Cardiac muscle cell (in vitro differentiated cells and primary cell): ENCODE measurements around the gene GSG1. TPM values are rescaled to one million over a fixed set of nuclear protein-coding genes. Genes with fewer than 3 reads are reported as not detected.
A peak's percentile ranks its signal among the peaks of the same experiment; 100 is the strongest.

Experiments
- DNase-seq, 2 donors: peaks; one replicate each; pipeline versions ENCODE4 v3.0.0 to v3.0.0-alpha.2; 2010 to 2017; ENCODE audit warnings: low read depth in 1 of 2, low spot score in 1 of 2
- H3K27ac ChIP-seq: fragments of 200-600 bp; sonication (generic); 2 replicates; pipeline ENCODE4 v1.5.1; 2016
- H3K27me3 ChIP-seq: fragments of 200-600 bp; sonication (generic); 2 replicates; pipeline ENCODE4 v1.6.0; 2016; ENCODE audit warnings: control low read depth
- H3K36me3 ChIP-seq: fragments of 200-600 bp; sonication (generic); 2 replicates; pipeline ENCODE4 v1.5.1; 2016; ENCODE audit warnings: control low read depth
- H3K4me1 ChIP-seq: fragments of 200-600 bp; sonication (generic); 2 replicates; pipeline ENCODE4 v1.8.1; 2017; ENCODE audit warnings: low read depth, mild to moderate bottlenecking, mixed run types
- H3K4me3 ChIP-seq: fragments of 200-600 bp; sonication (generic); 2 replicates; pipeline ENCODE4 v1.5.1; 2016; ENCODE audit warnings: mild to moderate bottlenecking
- H3K9me3 ChIP-seq: fragments of 200-600 bp; sonication (generic); 2 replicates; pipeline ENCODE4 v1.5.1; 2017; ENCODE audit warnings: low read depth, mild to moderate bottlenecking, control low read depth
- polyA plus RNA-seq: library from polyadenylated mRNA; unstranded; fragments of >200 nt; fragmentation: Nextera tagmentation; extraction: Ambion mirVana; gene quantifications from 2 replicates; pipeline ENCODE4 v1.2.1, GENCODE V29; 2016
- total RNA-seq: library from RNA; depleted of rRNA; stranded (reverse); fragments of >200 nt; gene quantifications from 2 replicates; pipeline ENCODE4 v1.2.3, GENCODE V29; 2016
- TF ChIP-seq, protein P1 (sequence below): IDR thresholded peaks from 2 replicates; pipeline ENCODE4 v1.5.1; 2012; ENCODE audit warnings: low read depth, mild to moderate bottlenecking, low read length

The GSG1 gene
- total and polyA plus RNA-seq, 2 experiments from 2014 or later, result 0.12 TPM; not detected in 1

GRCh38 chr12:13044002-13044905 lies 59.2 kb downstream of the GSG1 start, which contains the start of gene FAM234B:
TSS of gene FAM234B (plus strand) at chr12:13044381. CDS start at chr12:13044404, 23 bp downstream.
- no peaks in the 10 kb centered on the region for H3K9me3 ChIP-seq
- H3K27ac ChIP-seq, result no peak within 1 kb of the TSS
- H3K36me3 ChIP-seq, result no peaks in the 10 kb centered on the region
- H3K4me1 ChIP-seq, result peaks cover 5% of the 10 kb centered on the region
- peak within 1 kb of the TSS; percentile 96 for H3K4me3 ChIP-seq
- peak; percentile 80 to 81 for DNase-seq
- TF ChIP-seq, protein P1, sequence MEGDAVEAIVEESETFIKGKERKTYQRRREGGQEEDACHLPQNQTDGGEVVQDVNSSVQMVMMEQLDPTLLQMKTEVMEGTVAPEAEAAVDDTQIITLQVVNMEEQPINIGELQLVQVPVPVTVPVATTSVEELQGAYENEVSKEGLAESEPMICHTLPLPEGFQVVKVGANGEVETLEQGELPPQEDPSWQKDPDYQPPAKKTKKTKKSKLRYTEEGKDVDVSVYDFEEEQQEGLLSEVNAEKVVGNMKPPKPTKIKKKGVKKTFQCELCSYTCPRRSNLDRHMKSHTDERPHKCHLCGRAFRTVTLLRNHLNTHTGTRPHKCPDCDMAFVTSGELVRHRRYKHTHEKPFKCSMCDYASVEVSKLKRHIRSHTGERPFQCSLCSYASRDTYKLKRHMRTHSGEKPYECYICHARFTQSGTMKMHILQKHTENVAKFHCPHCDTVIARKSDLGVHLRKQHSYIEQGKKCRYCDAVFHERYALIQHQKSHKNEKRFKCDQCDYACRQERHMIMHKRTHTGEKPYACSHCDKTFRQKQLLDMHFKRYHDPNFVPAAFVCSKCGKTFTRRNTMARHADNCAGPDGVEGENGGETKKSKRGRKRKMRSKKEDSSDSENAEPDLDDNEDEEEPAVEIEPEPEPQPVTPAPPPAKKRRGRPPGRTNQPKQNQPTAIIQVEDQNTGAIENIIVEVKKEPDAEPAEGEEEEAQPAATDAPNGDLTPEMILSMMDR, result peak; percentile 9
- no peaks in the 10 kb centered on the region for H3K27me3 ChIP-seq

DNA sequence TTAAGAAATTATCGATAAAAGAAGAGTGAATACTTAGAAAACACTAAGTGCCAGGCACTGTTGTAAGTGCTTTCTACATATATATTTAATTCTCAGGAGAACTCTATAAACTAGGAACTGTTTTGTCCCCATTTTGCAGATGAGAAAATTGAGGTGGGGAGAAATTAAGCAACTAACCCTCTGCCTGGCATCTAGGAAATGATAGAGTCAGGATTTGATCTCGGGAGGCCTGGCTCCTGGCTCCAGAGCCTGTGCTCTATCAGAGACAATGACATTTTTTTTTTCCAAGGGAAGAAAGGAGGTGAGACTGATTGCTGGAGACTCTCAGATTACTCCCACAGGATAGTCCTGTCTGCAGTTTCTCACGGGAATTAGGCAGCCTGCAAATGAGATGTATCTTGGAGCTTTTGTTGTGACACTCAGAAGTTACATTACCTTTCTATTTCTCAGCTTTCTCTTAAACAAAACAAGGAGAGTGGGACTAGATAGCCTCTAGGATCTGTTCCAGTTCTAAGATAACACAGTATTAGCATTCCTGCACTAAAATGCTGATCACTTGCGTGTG lies 60.7 kb downstream of the GSG1 start:
- no peaks in the 10 kb centered on the region for H3K9me3 ChIP-seq
- H3K27ac ChIP-seq, result no peak overlapping the region
- TF ChIP-seq, protein P1, result no peak
- H3K36me3 ChIP-seq, result no peaks in the 10 kb centered on the region
- H3K4me3 ChIP-seq, result no peak overlapping the region
- H3K27me3 ChIP-seq, result no peaks in the 10 kb centered on the region
- H3K4me1 ChIP-seq, result peaks cover 5% of the 10 kb centered on the region
- DNase-seq, result no peak

GRCh38 chr12:13041224-13041623 lies 62.2 kb downstream of the GSG1 start:
- Histone ChIP-seq H3K4me3 (no peak overlapping the region), H3K4me1 (peaks cover 5% of the 10 kb centered on the region), H3K9me3 (no peaks in the 10 kb centered on the region), H3K36me3 (no peaks in the 10 kb centered on the region), H3K27me3 (no peaks in the 10 kb centered on the region), H3K27ac (no peak overlapping the region)
- DNase-seq, result no peak
- TF ChIP-seq, protein P1, result no peak

GRCh38 chr12:13039328-13039956 lies 64.0 kb downstream of the GSG1 start:
- no peaks in the 10 kb centered on the region for H3K4me1 ChIP-seq
- TF ChIP-seq, protein P1, result no peak
- no peak for DNase-seq
- H3K36me3 ChIP-seq, result no peaks in the 10 kb centered on the region
- no peak overlapping the region for H3K4me3 ChIP-seq
- H3K27ac ChIP-seq, result no peak overlapping the region
- H3K27me3 ChIP-seq, result no peaks in the 10 kb centered on the region
- H3K9me3 ChIP-seq, result no peaks in the 10 kb centered on the region

DNA sequence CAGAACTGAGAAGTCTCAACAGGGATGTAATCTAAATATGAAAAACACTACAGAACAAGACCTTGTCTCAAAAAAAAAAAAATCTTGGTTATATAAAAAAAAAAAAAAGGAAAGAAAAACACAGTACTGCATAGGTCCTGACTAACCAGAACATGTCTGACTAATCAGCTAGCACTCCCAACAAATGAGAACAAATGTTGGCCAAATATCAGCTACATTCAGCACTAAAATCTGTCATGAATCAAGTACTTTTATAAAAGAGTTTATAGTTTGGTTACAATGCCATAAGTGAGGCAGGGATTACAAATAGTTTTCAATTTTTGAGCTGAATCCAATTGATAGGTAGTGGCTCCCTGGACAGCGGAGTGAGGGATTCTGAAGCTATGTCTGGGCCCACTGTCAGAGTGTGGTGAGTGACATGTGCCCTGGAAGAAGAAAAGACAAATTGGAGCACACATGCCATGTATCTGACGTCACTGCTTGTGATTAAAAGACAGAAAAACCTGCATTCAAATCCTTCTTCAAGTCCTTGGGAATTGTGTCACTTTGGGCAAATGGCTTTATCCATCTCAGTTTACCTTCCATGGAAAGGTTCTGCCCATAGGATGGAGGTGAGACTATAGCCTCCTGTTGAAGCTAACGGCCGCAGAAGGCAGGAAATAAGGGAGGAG lies 64.8 kb downstream of the GSG1 start:
- peak in 1 of 2 donors; percentile 66 for DNase-seq
- Histone ChIP-seq H3K4me1 (no peaks in the 10 kb centered on the region), H3K9me3 (no peaks in the 10 kb centered on the region)

More for the DNA sequence above, 64.8 kb downstream of the GSG1 start:
- TF ChIP-seq, protein P1, result no peak
- Histone ChIP-seq H3K27me3 (no peaks in the 10 kb centered on the region), H3K4me3 (no peak overlapping the region), H3K36me3 (no peaks in the 10 kb centered on the region), H3K27ac (no peak overlapping the region)
